Parathyroid adenoma (tissue), 2 donors: ENCODE data around the gene TRAF3IP3.

Experiments
- H2AFZ ChIP-seq: fragments of 300-600 bp; sonication (generic); one replicate; pipeline ENCODE4 v1.7.0; 2017; ENCODE audit warnings: antibody characterized with exemption, mild to moderate bottlenecking
- H3K27ac ChIP-seq: fragments of 300-600 bp; sonication (generic); one replicate; pipeline ENCODE4 v1.7.0; 2017
- H3K27me3 ChIP-seq: fragments of 300-600 bp; sonication (generic); one replicate; pipeline ENCODE4 v1.7.0; 2017; ENCODE audit warnings: low read length; ENCODE audit not compliant: control insufficient read depth, insufficient read depth
- H3K36me3 ChIP-seq: fragments of 300-600 bp; sonication (generic); one replicate; pipeline ENCODE4 v1.7.0; 2017; ENCODE audit warnings: low read length; ENCODE audit not compliant: control insufficient read depth, insufficient read depth
- H3K4me1 ChIP-seq: fragments of 300-600 bp; sonication (generic); one replicate; pipeline ENCODE4 v1.7.0; 2017; ENCODE audit warnings: control low read depth
- H3K4me2 ChIP-seq: fragments of 300-600 bp; sonication (generic); one replicate; pipeline ENCODE4 v1.7.0; 2017; ENCODE audit warnings: low read length
- H3K4me3 ChIP-seq: fragments of 300-600 bp; sonication (generic); one replicate; pipeline ENCODE4 v1.7.0; 2017; ENCODE audit warnings: low read depth, low read length
- H3K79me2 ChIP-seq: fragments of 300-600 bp; sonication (generic); one replicate; pipeline ENCODE4 v1.7.0; 2017; ENCODE audit warnings: control low read depth
- H3K9ac ChIP-seq: fragments of 300-600 bp; sonication (generic); one replicate; pipeline ENCODE4 v1.7.0; 2017; ENCODE audit warnings: mild to moderate bottlenecking
- H3K9me3 ChIP-seq: fragments of 300-600 bp; sonication (generic); one replicate; pipeline ENCODE4 v1.7.0; 2017; ENCODE audit warnings: low read length; ENCODE audit not compliant: control insufficient read depth
- CTCF ChIP-seq: fragments of 300-600 bp; sonication (generic); IDR thresholded peaks from one replicate; pipeline ENCODE4 v1.7.0; 2017; ENCODE audit warnings: antibody characterized with exemption, mild to moderate bottlenecking
- donor health status: primary hyperparathyroidism.

The TRAF3IP3 gene

GRCh38 chr1:209783386-209783785 lies 27.5 kb downstream of the TRAF3IP3 start:
- Histone ChIP-seq H3K27me3 (no peaks in the 10 kb centered on the region), H3K9me3 (no peaks in the 10 kb centered on the region), H3K9ac (no peak overlapping the region), H3K36me3 (no peaks in the 10 kb centered on the region), H3K27ac (no peak overlapping the region), H3K4me2 (no peak overlapping the region), H3K79me2 (no peaks in the 10 kb centered on the region), H3K4me3 (no peak overlapping the region), H3K4me1 (no peaks in the 10 kb centered on the region), H2AFZ (no peak overlapping the region)
- no peak for TF ChIP-seq CTCF

GRCh38 chr1:209784265-209785169 lies 28.7 kb downstream of the TRAF3IP3 start, which contains the start of gene C1orf74:
Gene C1orf74 (minus strand): TSS chr1:209784559. CDS start chr1:209783634, 925 bp downstream.
- Histone ChIP-seq H3K4me3 (peak within 1 kb of the TSS; percentile 91), H3K4me2 (peak within 1 kb of the TSS; percentile 93), H3K9me3 (no peaks in the 10 kb centered on the region), H3K9ac (peak within 1 kb of the TSS; percentile 29), H3K36me3 (no peaks in the 10 kb centered on the region), H2AFZ (peak within 1 kb of the TSS; percentile 91), H3K27me3 (no peaks in the 10 kb centered on the region), H3K79me2 (no peaks in the 10 kb centered on the region), H3K27ac (peak within 1 kb of the TSS; percentile 84), H3K4me1 (no peaks in the 10 kb centered on the region)
- no peak for TF ChIP-seq CTCF

GRCh38 chr1:209785592-209785991 lies 29.7 kb downstream of the TRAF3IP3 start:
- Histone ChIP-seq H3K9me3 (no peaks in the 10 kb centered on the region), H3K36me3 (no peaks in the 10 kb centered on the region), H3K79me2 (no peaks in the 10 kb centered on the region), H3K4me3 (no peak overlapping the region), H3K27me3 (no peaks in the 10 kb centered on the region), H2AFZ (no peak overlapping the region), H3K27ac (no peak overlapping the region), H3K4me1 (no peaks in the 10 kb centered on the region), H3K9ac (no peak overlapping the region), H3K4me2 (no peak overlapping the region)
- no peak for TF ChIP-seq CTCF

DNA sequence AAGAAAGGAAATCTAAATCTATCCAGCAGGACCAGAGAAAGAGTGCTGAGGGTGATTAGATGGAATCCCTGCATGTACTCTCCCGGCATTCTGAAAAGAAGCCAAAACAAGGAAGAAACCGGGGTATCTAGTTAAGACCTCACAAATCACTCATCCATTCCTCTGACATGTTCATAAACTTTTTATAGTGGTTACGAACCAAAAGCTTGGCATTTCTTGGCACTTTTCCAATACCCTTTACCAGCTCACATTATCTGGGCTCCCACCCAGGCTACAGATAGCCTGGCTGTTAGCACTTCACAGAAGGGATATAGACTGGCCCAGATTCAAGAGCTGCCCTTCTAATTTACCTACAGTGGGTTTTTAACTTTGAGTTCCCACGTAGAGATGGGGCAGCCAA lies 30.3 kb downstream of the TRAF3IP3 start:
- Histone ChIP-seq H3K4me2 (no peak overlapping the region), H3K27me3 (no peaks in the 10 kb centered on the region), H3K9ac (no peak overlapping the region), H3K27ac (no peak overlapping the region), H3K9me3 (no peaks in the 10 kb centered on the region), H3K4me3 (no peak overlapping the region), H3K36me3 (no peaks in the 10 kb centered on the region), H2AFZ (no peak overlapping the region), H3K4me1 (no peaks in the 10 kb centered on the region), H3K79me2 (no peaks in the 10 kb centered on the region)
- TF ChIP-seq CTCF, result no peak

DNA sequence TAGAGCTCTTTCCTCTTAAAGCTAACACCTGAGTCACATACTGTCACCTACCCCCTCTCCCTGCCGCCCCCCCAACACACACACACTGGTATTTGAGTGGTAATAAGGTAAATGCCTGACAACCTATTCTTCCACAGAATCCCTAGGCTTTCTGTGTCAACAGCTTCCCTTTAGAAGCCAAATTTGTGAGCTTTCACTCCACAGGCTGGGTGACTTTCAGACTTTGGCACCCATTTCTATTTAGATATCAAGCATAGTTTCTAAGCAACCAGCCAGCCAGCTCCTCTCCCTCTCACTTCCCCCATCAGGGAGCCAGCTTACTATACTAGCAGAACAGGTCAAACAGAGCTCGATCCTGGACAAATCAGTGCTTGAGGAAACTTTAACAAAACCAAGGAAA lies 31.7 kb downstream of the TRAF3IP3 start:
- Histone ChIP-seq H3K79me2 (no peaks in the 10 kb centered on the region), H3K27me3 (no peaks in the 10 kb centered on the region), H2AFZ (no peak overlapping the region), H3K27ac (no peak overlapping the region), H3K4me2 (peak overlapping the region; percentile 60), H3K4me1 (no peaks in the 10 kb centered on the region), H3K4me3 (peak overlapping the region; percentile 28), H3K9me3 (no peaks in the 10 kb centered on the region), H3K36me3 (no peaks in the 10 kb centered on the region), H3K9ac (no peak overlapping the region)
- TF ChIP-seq CTCF, result no peak
